Gastrocnemius medialis (tissue), 4 donors: ENCODE measurements around the gene ASF1A. TPM values are rescaled to one million over a fixed set of nuclear protein-coding genes. Genes with fewer than 3 reads are reported as not detected.

Experiments
- ATAC-seq, 2 donors: fragments of 150-250 bp; one replicate each; pipeline ENCODE4 v1.9.1; 2016
- DNase-seq, 2 donors: peaks; one replicate each; pipeline ENCODE4 v3.0.0-alpha.2; 2019
- H3K27ac ChIP-seq, 4 donors: fragments of 200-600 bp; sonication (generic); 1 replicate in 1 of 4; 2 replicates in 3 of 4; pipeline ENCODE4 v1.5.1; 2016 to 2018; ENCODE audit warnings: mild to moderate bottlenecking in 2 of 4, moderate library complexity in 1 of 4
- H3K27me3 ChIP-seq, 3 donors: fragments of 200-600 bp; sonication (generic) in 2 of 3; 1 replicate in 1 of 3; 2 replicates in 2 of 3; pipeline versions ENCODE4 v1.5.1 to v1.6.0; 2016 to 2019; ENCODE audit warnings: mild to moderate bottlenecking in 1 of 3, moderate library complexity in 1 of 3
- H3K36me3 ChIP-seq, 2 donors: fragments of 200-600 bp; sonication (generic) in 1 of 2; one replicate each; pipeline ENCODE4 v1.5.1; 2017 to 2018
- H3K4me1 ChIP-seq, 2 donors: fragments of 200-600 bp; sonication (generic) in 1 of 2; one replicate each; pipeline ENCODE4 v1.5.1; 2016 to 2017; ENCODE audit warnings: mild to moderate bottlenecking in 2 of 2
- H3K4me3 ChIP-seq, 4 donors: fragments of 200-600 bp; sonication (generic) in 3 of 4; 1 replicate in 1 of 4; 2 replicates in 3 of 4; pipeline ENCODE4 v1.5.1; 2016 to 2019; ENCODE audit warnings: mild to moderate bottlenecking in 2 of 4
- H3K9me3 ChIP-seq, 3 donors: fragments of 200-600 bp; sonication (generic) in 2 of 3; 1 replicate in 1 of 3; 2 replicates in 2 of 3; pipeline ENCODE4 v1.5.1; 2016 to 2019
- CTCF ChIP-seq, 5 experiments: fragments of 450-650 bp in 3 of 5; fragments of 200-600 bp in 2 of 5; sonication (generic) in 2 of 5; IDR thresholded peaks in 4 of 5; conservative IDR thresholded peaks in 1 of 5; 1 replicate in 4 of 5; 2 replicates in 1 of 5; pipeline ENCODE4 v1.5.1; 2016 to 2019; ENCODE audit warnings: antibody characterized with exemption in 5 of 5, mild to moderate bottlenecking in 3 of 5, moderate library complexity in 3 of 5
- POLR2A ChIP-seq, 2 donors: fragments of 450-650 bp; IDR thresholded peaks; one replicate each; pipeline ENCODE4 v1.6.1; 2017; ENCODE audit warnings: antibody characterized with exemption in 2 of 2, mild to moderate bottlenecking in 2 of 2, moderate library complexity in 2 of 2
- in situ Hi-C, 4 donors: fragments of 200-750 bp; cut with MboI; loops; one replicate each; pipeline versions ENCODE4 v1.15.0 to v1.8.0; 2017; ENCODE audit warnings: low sequenced_read_pairs in 4 of 4
- intact Hi-C: fragments of 100-400 bp; cut with DNase I; formaldehyde crosslinking; loops from one replicate; pipeline ENCODE4 v1.15.1; 2023; ENCODE audit warnings: low total_unique reads
- total RNA-seq, 4 donors: library from RNA; depleted of rRNA; stranded (reverse); fragments of >200 nt; gene quantifications; one replicate each; pipeline versions ENCODE4 v1.1.0 to v1.2.3, GENCODE V29; 2016

Gene ASF1A
- total RNA-seq, 4 donors from 2014 or later: 9.7 to 13.9 (median 11.0) TPM

GRCh38 chr6:118934461-118935330 is 40.7 kb downstream of the ASF1A start, which contains the start of gene MCM9:
TSS of gene MCM9 (minus strand) at chr6:118935159. CDS start at chr6:118931723, 3,436 bp downstream.
- ATAC-seq: peak; percentile 93
- Histone ChIP-seq H3K9me3 (no peaks in the 10 kb centered on the region), H3K4me1 (peaks cover 6 to 11% of the 10 kb centered on the region in 2 donors), H3K27me3 (no peaks in the 10 kb centered on the region), H3K4me3 (peak within 1 kb of the TSS; percentile 86 to 98 (median 92)), H3K36me3 (peaks cover 0 to 17% of the 10 kb centered on the region in 2 donors), H3K27ac (peak within 1 kb of the TSS; percentile 94 to 98 (median 96))
- in situ Hi-C loops: no loop called here
- intact Hi-C loops: loop anchor here (1.0 kb wide), 1 partner anchor 40 kb away; the partner anchor contains the start of gene ASF1A
- TF ChIP-seq POLR2A (IDR thresholded peaks at IDR 0.05): peak; percentile 57 to 69
- no peak for TF ChIP-seq CTCF (IDR thresholded peaks at IDR 0.05 in 4 of 5, conservative IDR thresholded peaks at IDR 0.05 in 1 of 5)
- DNase-seq: peak; percentile 60 to 73

DNA sequence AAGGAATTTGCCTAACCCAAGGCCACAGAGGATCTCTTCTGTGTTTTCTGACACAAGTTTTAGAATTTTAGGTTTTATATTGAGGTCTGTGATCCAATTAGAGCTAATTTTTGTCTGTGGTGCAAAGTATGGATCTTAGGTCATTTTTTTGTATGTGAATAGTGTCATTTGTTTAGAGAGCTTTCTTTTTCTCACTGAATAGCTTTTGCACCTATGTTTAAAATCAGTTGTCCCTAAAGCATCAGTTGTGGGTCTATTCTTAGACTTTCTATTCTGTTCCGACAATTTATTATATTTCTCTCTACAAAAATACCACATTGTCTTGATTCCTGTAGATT is 41.3 kb downstream of the ASF1A start:
- no peak for TF ChIP-seq CTCF (IDR thresholded peaks at IDR 0.05 in 4 of 5, conservative IDR thresholded peaks at IDR 0.05 in 1 of 5)
- no peak for TF ChIP-seq POLR2A (IDR thresholded peaks at IDR 0.05)
- DNase-seq (no peak), ATAC-seq (no peak)
- intact Hi-C loops (no loop called here), in situ Hi-C loops (no loop called here)
- peak overlapping the region; percentile 94 to 98 (median 96) for H3K27ac ChIP-seq
- H3K27me3 ChIP-seq: no peaks in the 10 kb centered on the region
- H3K36me3 ChIP-seq: peaks cover 0 to 16% of the 10 kb centered on the region in 2 donors
- H3K4me3 ChIP-seq: peak overlapping the region; percentile 86 to 98 (median 92)
- H3K9me3 ChIP-seq: no peaks in the 10 kb centered on the region
- H3K4me1 ChIP-seq: peaks cover 6 to 11% of the 10 kb centered on the region in 2 donors

GRCh38 chr6:118935978-118936703 is 42.2 kb downstream of the ASF1A start:
- DNase-seq: no peak
- no peaks in the 10 kb centered on the region for H3K27me3 ChIP-seq
- H3K36me3 ChIP-seq: peaks cover 0 to 7% of the 10 kb centered on the region in 2 donors
- ATAC-seq: no peak
- H3K4me1 ChIP-seq: peaks cover 6 to 11% of the 10 kb centered on the region in 2 donors
- no peak overlapping the region for H3K4me3 ChIP-seq
- no peaks in the 10 kb centered on the region for H3K9me3 ChIP-seq
- H3K27ac ChIP-seq: peak overlapping the region in 3 of 4 donors; percentile 94 to 98 (median 98)
- in situ Hi-C loops (no loop called here), intact Hi-C loops (no loop called here)
- no peak for TF ChIP-seq POLR2A (IDR thresholded peaks at IDR 0.05)
- TF ChIP-seq CTCF (IDR thresholded peaks at IDR 0.05 in 4 of 5, conservative IDR thresholded peaks at IDR 0.05 in 1 of 5): no peak

GRCh38 chr6:118939683-118940082 is 45.7 kb downstream of the ASF1A start:
- Histone ChIP-seq H3K27ac (no peak overlapping the region), H3K9me3 (peaks cover 0 to 2% (median 0%) of the 10 kb centered on the region in 3 donors), H3K4me3 (no peak overlapping the region), H3K27me3 (no peaks in the 10 kb centered on the region), H3K4me1 (peaks cover 6 to 8% of the 10 kb centered on the region in 2 donors), H3K36me3 (peaks cover 0 to 4% of the 10 kb centered on the region in 2 donors)
- in situ Hi-C loops (no loop called here), intact Hi-C loops (no loop called here)
- no peak for ATAC-seq
- TF ChIP-seq POLR2A (IDR thresholded peaks at IDR 0.05): no peak
- TF ChIP-seq CTCF (IDR thresholded peaks at IDR 0.05 in 4 of 5, conservative IDR thresholded peaks at IDR 0.05 in 1 of 5): no peak
- DNase-seq: no peak
